ENCODE measurements around the gene TPRG1. TPM values are rescaled to one million over a fixed set of nuclear protein-coding genes. Genes with fewer than 3 reads are reported as not detected.

The TPRG1 gene
- total RNA-seq, 2 donors from 2014 or later, result 2.1 to 4.6 TPM

DNA sequence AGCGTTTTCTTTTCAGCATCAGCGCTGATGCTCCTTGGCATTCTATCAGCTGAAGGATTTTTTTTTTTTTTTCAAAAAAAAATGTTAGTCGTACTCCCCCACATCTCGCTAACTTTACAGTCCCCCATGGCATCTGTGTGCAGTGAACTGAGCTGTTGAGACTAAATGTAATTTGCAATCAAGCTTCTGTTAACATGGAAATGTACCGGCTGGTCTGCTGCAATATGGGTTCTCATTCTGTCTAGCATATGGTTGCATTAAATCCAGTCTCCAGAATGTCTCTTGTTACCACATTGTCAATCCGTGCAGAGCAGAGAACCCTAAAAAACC, 32.2 kb upstream of the TPRG1 start:
- no peak for TF ChIP-seq POLR2A (IDR thresholded peaks at IDR 0.05)
- TF ChIP-seq, protein P1, sequence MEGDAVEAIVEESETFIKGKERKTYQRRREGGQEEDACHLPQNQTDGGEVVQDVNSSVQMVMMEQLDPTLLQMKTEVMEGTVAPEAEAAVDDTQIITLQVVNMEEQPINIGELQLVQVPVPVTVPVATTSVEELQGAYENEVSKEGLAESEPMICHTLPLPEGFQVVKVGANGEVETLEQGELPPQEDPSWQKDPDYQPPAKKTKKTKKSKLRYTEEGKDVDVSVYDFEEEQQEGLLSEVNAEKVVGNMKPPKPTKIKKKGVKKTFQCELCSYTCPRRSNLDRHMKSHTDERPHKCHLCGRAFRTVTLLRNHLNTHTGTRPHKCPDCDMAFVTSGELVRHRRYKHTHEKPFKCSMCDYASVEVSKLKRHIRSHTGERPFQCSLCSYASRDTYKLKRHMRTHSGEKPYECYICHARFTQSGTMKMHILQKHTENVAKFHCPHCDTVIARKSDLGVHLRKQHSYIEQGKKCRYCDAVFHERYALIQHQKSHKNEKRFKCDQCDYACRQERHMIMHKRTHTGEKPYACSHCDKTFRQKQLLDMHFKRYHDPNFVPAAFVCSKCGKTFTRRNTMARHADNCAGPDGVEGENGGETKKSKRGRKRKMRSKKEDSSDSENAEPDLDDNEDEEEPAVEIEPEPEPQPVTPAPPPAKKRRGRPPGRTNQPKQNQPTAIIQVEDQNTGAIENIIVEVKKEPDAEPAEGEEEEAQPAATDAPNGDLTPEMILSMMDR (IDR thresholded peaks at IDR 0.05), result no peak
- intact Hi-C loops (cut with DNase I), result no loop called here

DNA sequence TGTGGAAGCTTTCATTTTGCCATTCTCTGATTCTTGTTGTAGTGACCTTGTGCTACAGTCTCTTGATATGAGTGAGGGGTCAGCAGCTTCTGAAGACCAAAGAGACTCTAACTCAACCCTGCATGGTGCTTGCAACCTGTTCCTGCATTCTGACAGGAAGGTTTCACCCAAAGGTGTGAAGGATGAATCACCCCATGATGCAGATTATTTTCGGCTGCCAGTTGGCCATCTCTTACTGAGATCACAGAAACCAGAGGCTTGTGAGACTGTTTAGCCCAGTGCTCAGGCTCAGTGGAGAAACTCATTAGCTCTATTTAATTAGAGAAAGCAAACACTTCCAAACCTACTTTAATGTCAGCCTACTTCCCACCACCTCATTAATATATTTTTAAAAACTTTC, 29.2 kb upstream of the TPRG1 start:
- Histone ChIP-seq H3K9me3 (no peaks in the 10 kb centered on the region), H3K4me3 (no peak overlapping the region), H3K4me1 (no peaks in the 10 kb centered on the region), H3K36me3 (replicated peaks in 1 of 2; ENCODE audit: insufficient read depth in 1 of 2, low read depth in 2 of 2) (no peaks in the 10 kb centered on the region), H3K27ac (no peak overlapping the region), H3K27me3 (no peaks in the 10 kb centered on the region)
- intact Hi-C loops (cut with DNase I), result no loop called here
- TF ChIP-seq, protein P1 (IDR thresholded peaks at IDR 0.05), result no peak
- TF ChIP-seq POLR2A (IDR thresholded peaks at IDR 0.05), result no peak
- DNase-seq, result no peak
- no peak for ATAC-seq
- 60 to 65% methylated on average over 1 of the region's 1 CpG for WGBS, 2 donors

More for the DNA sequence above, 32.2 kb upstream of the TPRG1 start:
- Histone ChIP-seq H3K9me3 (no peaks in the 10 kb centered on the region), H3K27ac (no peak overlapping the region), H3K27me3 (no peaks in the 10 kb centered on the region), H3K4me3 (no peak overlapping the region), H3K4me1 (no peaks in the 10 kb centered on the region), H3K36me3 (replicated peaks in 1 of 2; ENCODE audit: insufficient read depth in 1 of 2, low read depth in 2 of 2) (no peaks in the 10 kb centered on the region)
- 65 to 74% methylated on average over 6 of the region's 6 CpGs for WGBS, 2 donors
- DNase-seq (no peak), ATAC-seq (no peak)

DNA sequence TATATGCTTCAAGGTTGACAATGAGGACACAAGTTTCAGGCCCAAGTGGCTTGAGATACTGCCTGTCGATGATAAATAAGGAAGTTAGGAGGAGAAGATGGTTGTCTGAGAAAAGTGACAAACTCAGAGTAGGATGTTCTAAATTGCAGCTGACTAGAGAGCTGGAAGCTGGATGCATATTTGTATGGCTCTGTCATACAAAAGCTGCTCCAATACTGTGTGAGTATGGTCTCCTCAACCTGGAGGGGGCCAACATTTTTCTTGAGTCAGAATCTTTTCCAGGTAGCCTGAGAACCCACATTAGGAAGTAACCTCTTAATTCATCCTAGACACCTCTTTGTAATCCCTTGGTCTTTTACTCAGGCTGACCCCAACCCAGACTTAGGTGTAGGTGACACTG, 28.4 kb upstream of the TPRG1 start:
- no peaks in the 10 kb centered on the region for H3K4me1 ChIP-seq
- intact Hi-C loops (cut with DNase I), result no loop called here
- H3K27me3 ChIP-seq, result no peaks in the 10 kb centered on the region
- no peaks in the 10 kb centered on the region for H3K36me3 ChIP-seq (replicated peaks in 1 of 2; ENCODE audit: insufficient read depth in 1 of 2, low read depth in 2 of 2)
- TF ChIP-seq POLR2A (IDR thresholded peaks at IDR 0.05), result no peak
- TF ChIP-seq, protein P1 (IDR thresholded peaks at IDR 0.05), result no peak
- H3K4me3 ChIP-seq, result no peak overlapping the region
- WGBS, 2 donors, result 50% methylated on average over 1 of the region's 1 CpG
- H3K27ac ChIP-seq, result no peak overlapping the region
- ATAC-seq (no peak), DNase-seq (no peak)
- H3K9me3 ChIP-seq, result no peaks in the 10 kb centered on the region

DNA sequence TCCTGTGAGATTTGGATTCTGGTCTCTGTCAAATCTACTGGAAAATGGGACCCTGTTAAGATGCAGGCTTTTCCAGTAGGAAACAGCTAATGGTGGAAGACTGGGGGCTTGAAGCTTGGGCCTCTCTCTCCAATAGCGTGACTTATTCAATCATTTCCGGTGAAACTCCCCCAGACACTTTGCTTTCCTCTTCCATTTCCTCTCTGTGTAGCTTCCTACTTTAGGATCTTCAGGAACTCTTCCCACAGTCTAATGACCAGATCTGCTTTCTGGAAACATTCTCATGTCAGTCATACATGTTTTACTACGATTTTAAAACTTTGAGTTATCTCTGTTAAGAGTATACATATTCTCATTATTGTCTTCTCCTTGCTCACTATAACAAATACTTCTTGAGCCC, 28.0 kb upstream of the TPRG1 start:
- TF ChIP-seq, protein P1 (IDR thresholded peaks at IDR 0.05), result no peak
- TF ChIP-seq POLR2A (IDR thresholded peaks at IDR 0.05), result no peak
- H3K27me3 ChIP-seq, result no peaks in the 10 kb centered on the region
- H3K9me3 ChIP-seq, result no peaks in the 10 kb centered on the region
- WGBS, 2 donors, result 65 to 73% methylated on average over 3 of the region's 3 CpGs
- no peaks in the 10 kb centered on the region for H3K4me1 ChIP-seq
- DNase-seq, result no peak
- no peak for ATAC-seq
- H3K4me3 ChIP-seq, result no peak overlapping the region
- intact Hi-C loops (cut with DNase I), result no loop called here
- no peak overlapping the region for H3K27ac ChIP-seq
- no peaks in the 10 kb centered on the region for H3K36me3 ChIP-seq (replicated peaks in 1 of 2; ENCODE audit: insufficient read depth in 1 of 2, low read depth in 2 of 2)

DNA sequence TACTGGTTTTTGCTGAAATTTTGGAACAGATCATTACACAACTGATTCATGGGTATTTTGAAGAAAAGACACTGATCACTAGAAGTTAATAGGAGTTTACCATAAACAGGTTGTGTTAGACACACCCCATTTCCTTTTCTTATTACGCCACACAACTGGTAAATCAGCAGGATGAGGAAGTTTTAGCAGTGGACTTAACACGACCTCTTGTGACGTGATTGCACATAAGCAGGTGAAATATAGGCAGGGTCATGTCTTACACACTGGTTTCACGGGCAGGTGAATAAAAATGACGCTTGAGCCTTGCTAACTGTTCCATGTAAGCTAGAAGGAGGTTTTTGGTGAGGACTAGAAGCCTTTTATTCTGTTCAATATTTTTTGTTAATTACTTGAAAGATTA, 27.1 kb upstream of the TPRG1 start:
- Histone ChIP-seq H3K27me3 (no peaks in the 10 kb centered on the region), H3K4me1 (no peaks in the 10 kb centered on the region), H3K27ac (no peak overlapping the region), H3K36me3 (replicated peaks in 1 of 2; ENCODE audit: insufficient read depth in 1 of 2, low read depth in 2 of 2) (no peaks in the 10 kb centered on the region), H3K9me3 (no peaks in the 10 kb centered on the region), H3K4me3 (no peak overlapping the region)
- intact Hi-C loops (cut with DNase I), result no loop called here
- TF ChIP-seq POLR2A (IDR thresholded peaks at IDR 0.05), result no peak
- TF ChIP-seq, protein P1 (IDR thresholded peaks at IDR 0.05), result peak in 3 of 7 experiments; percentile 15 to 28 (median 26)
- ATAC-seq (peak; percentile 55), DNase-seq (peak in 1 of 4 donors; percentile 22)
- WGBS, 2 donors, result 36 to 38% methylated on average over 5 of the region's 5 CpGs

Data from body of pancreas (tissue), 4 donors.